HEK293 (cell line): ENCODE results near the gene ZNF790.

Source experiments
- CTCF ChIA-PET: fragments of 350-600 bp; formaldehyde crosslinking; extraction: SDS; loops from one replicate; lab custom pipeline; 2021; ENCODE audit warnings: antibody characterized with exemption; lab: Yijun Ruan, JAX
- POLR2A ChIA-PET: fragments of 300-600 bp; formaldehyde crosslinking; extraction: SDS; loops from one replicate; lab custom pipeline; 2020; ENCODE audit warnings: antibody characterized with exemption, inconsistent platforms; lab: Yijun Ruan, JAX
- H3K27ac ChIP-seq: fragments of 200-500 bp; sonication (Bioruptor generic); 2 replicates; pipeline ENCODE4 v1.5.1; 2014; ENCODE audit warnings: low read depth, low read length, control low read depth, inconsistent platforms; ENCODE audit errors: extremely low read depth
- H3K36me3 ChIP-seq, 2 experiments: fragments of 200-500 bp in 1 of 2; sonication (Bioruptor generic) in 1 of 2; 1 replicate in 1 of 2; 2 replicates in 1 of 2; pipeline ENCODE4 v1.5.1; 2014 to 2017; ENCODE audit warnings: inconsistent platforms in 2 of 2, low read length in 2 of 2; ENCODE audit not compliant: control insufficient read depth in 2 of 2, insufficient read depth in 1 of 2
- H3K4me1 ChIP-seq: fragments of 200-500 bp; sonication (Bioruptor generic); 2 replicates; pipeline ENCODE4 v1.5.1; 2014; ENCODE audit warnings: mild to moderate bottlenecking, low read length, inconsistent platforms; ENCODE audit not compliant: control insufficient read depth, insufficient read depth
- H3K4me3 ChIP-seq: 2 replicates; pipeline ENCODE4 v1.5.1; 2011; ENCODE audit warnings: low read depth, mild to moderate bottlenecking, control low read depth, low read length, moderate library complexity
- H3K9me3 ChIP-seq: fragments of 200-500 bp; sonication (Bioruptor generic); 2 replicates; pipeline ENCODE4 v1.5.1; 2014; ENCODE audit warnings: low read depth, low read length, inconsistent platforms; ENCODE audit not compliant: control insufficient read depth, insufficient read depth
- ATF2 ChIP-seq: fragments of 450-650 bp; formaldehyde crosslinking; IDR thresholded peaks from 2 replicates; pipeline ENCODE4 v1.5.1; 2016; ENCODE audit warnings: missing biosample characterization, missing genetic modification characterization, low read depth
- ELK4 ChIP-seq: IDR thresholded peaks from 2 replicates; pipeline ENCODE4 v1.6.1; 2011; ENCODE audit warnings: mild to moderate bottlenecking, low read depth, low read length, borderline replicate concordance
- GLI2 ChIP-seq: fragments of 450-650 bp; formaldehyde crosslinking; IDR thresholded peaks from 2 replicates; pipeline ENCODE4; 2017; ENCODE audit warnings: missing biosample characterization, missing genetic modification characterization, low read depth, borderline replicate concordance
- GLIS1 ChIP-seq: fragments of 450-650 bp; formaldehyde crosslinking; IDR thresholded peaks from 2 replicates; pipeline ENCODE4 v1.5.1; 2016; ENCODE audit warnings: missing biosample characterization, missing genetic modification characterization
- HIC1 ChIP-seq: fragments of 450-650 bp; formaldehyde crosslinking; IDR thresholded peaks from 2 replicates; pipeline ENCODE4 v1.5.1; 2016; ENCODE audit warnings: missing biosample characterization, missing genetic modification characterization
- HOXA7 ChIP-seq: sonication (generic); formaldehyde crosslinking; IDR thresholded peaks from 2 replicates; pipeline ENCODE4 v1.8.1; 2022; ENCODE audit warnings: missing genetic modification reagents, borderline replicate concordance
- KLF7 ChIP-seq: fragments of 450-650 bp; formaldehyde crosslinking; IDR thresholded peaks from 2 replicates; pipeline ENCODE4 v1.5.1; 2016; ENCODE audit warnings: missing biosample characterization, missing genetic modification characterization, borderline replicate concordance
- REPIN1 ChIP-seq: fragments of 450-650 bp; formaldehyde crosslinking; IDR thresholded peaks from 2 replicates; pipeline ENCODE4 v1.5.1; 2017; ENCODE audit warnings: missing biosample characterization, missing genetic modification characterization, low read depth
- ZBTB11 ChIP-seq: fragments of 450-650 bp; formaldehyde crosslinking; conservative IDR thresholded peaks from 2 replicates; pipeline ENCODE4 v1.5.1; 2016; ENCODE audit warnings: low read depth, missing biosample characterization, missing genetic modification characterization
- ZBTB26 ChIP-seq: fragments of 450-650 bp; formaldehyde crosslinking; optimal IDR thresholded peaks from 2 replicates; pipeline ENCODE3; 2016; ENCODE audit warnings: missing biosample characterization, mild to moderate bottlenecking, missing genetic modification characterization
- ZNF292 ChIP-seq: fragments of 450-650 bp; formaldehyde crosslinking; IDR thresholded peaks from 2 replicates; pipeline ENCODE4 v1.5.1; 2016; ENCODE audit warnings: low read depth, missing biosample characterization, missing genetic modification characterization, borderline replicate concordance
- ZNF311 ChIP-seq: fragments of 450-650 bp; formaldehyde crosslinking; IDR thresholded peaks from 2 replicates; pipeline ENCODE4 v1.5.1; 2017; ENCODE audit warnings: missing biosample characterization, missing genetic modification characterization, borderline replicate concordance
- ZNF37A ChIP-seq: fragments of 450-650 bp; IDR thresholded peaks from 2 replicates; pipeline ENCODE4 v1.5.1; 2018; ENCODE audit warnings: missing biosample characterization, missing genetic modification characterization
- ZNF394 ChIP-seq: fragments of 450-650 bp; formaldehyde crosslinking; IDR thresholded peaks from 2 replicates; pipeline ENCODE4 v1.5.1; 2016; ENCODE audit warnings: missing biosample characterization, missing genetic modification characterization, mild to moderate bottlenecking, moderate library complexity, borderline replicate concordance
- ZNF398 ChIP-seq: fragments of 450-650 bp; formaldehyde crosslinking; IDR thresholded peaks from 2 replicates; pipeline ENCODE4 v1.5.1; 2017; ENCODE audit warnings: missing biosample characterization, missing genetic modification characterization
- ZNF548 ChIP-seq: fragments of 450-650 bp; formaldehyde crosslinking; IDR thresholded peaks from 2 replicates; pipeline ENCODE4 v1.5.1; 2016; ENCODE audit warnings: missing biosample characterization, missing genetic modification characterization
- ZNF621 ChIP-seq: fragments of 450-650 bp; formaldehyde crosslinking; IDR thresholded peaks from 2 replicates; pipeline ENCODE4 v1.5.1; 2017; ENCODE audit warnings: missing biosample characterization, missing genetic modification characterization
- ZNF629 ChIP-seq: fragments of 450-650 bp; formaldehyde crosslinking; IDR thresholded peaks from 2 replicates; pipeline ENCODE4 v1.5.1; 2017; ENCODE audit warnings: missing biosample characterization, missing genetic modification characterization
- ZNF645 ChIP-seq: fragments of 450-650 bp; formaldehyde crosslinking; IDR thresholded peaks from 2 replicates; pipeline ENCODE4; 2016; ENCODE audit warnings: missing biosample characterization, missing genetic modification characterization
- ZNF670 ChIP-seq: fragments of 450-650 bp; formaldehyde crosslinking; IDR thresholded peaks from 2 replicates; pipeline ENCODE4 v1.5.1; 2016; ENCODE audit warnings: missing biosample characterization, missing genetic modification characterization, low read depth
- ZSCAN23 ChIP-seq: fragments of 450-650 bp; formaldehyde crosslinking; IDR thresholded peaks from 2 replicates; pipeline ENCODE4 v1.5.1; 2016; ENCODE audit warnings: missing biosample characterization, missing genetic modification characterization
- ZSCAN30 ChIP-seq: fragments of 450-650 bp; IDR thresholded peaks from 2 replicates; pipeline ENCODE4 v1.5.1; 2018; ENCODE audit warnings: missing biosample characterization, mild to moderate bottlenecking, missing genetic modification characterization, moderate library complexity

Gene ZNF790

GRCh38 chr19:36837906-36838783 lies at the start of gene ZNF790:
Gene ZNF790, minus strand, starts transcription at chr19:36838387. Its CDS starts 12,768 bp downstream, at chr19:36825619.
- Histone ChIP-seq H3K4me1 (no peaks in the 10 kb centered on the region), H3K36me3 (peaks cover 52 to 54% of the 10 kb centered on the region in 2 experiments), H3K4me3 (peak within 1 kb of the TSS; percentile 57), H3K27ac (peak within 1 kb of the TSS; percentile 83), H3K9me3 (peaks cover 7% of the 10 kb centered on the region)
- ChIA-PET CTCF (interaction anchor here (0.8 to 1.4 kb wide), 2 partner anchors 12 to 13 kb away, joined by 3 read pairs; partner anchors contain the start of gene ZNF345), POLR2A (interaction anchor here (0.6 to 3.3 kb wide), 16 partner anchors 11 to 756 kb away, joined by 3 to 122 read pairs (median 4); partner anchors contain the start of genes ZNF260, ZNF345, ZNF382 and ZNF383)
- TF ChIP-seq GLI2 (tag by site-specific recombination) (no peak), GLIS1 (tag by site-specific recombination) (peak; percentile 69; the same call in 1 of the 2 replicates), ZBTB26 (tag by site-specific recombination) (peak; percentile 95), ZNF37A (tag by site-specific recombination) (no peak), ZNF645 (tag by site-specific recombination) (peak; percentile 99), ZNF670 (tag by site-specific recombination) (peak; percentile 80; the same call in 1 of the 2 replicates), REPIN1 (tag by site-specific recombination) (peak; percentile 99), ELK4 (no peak), ZNF394 (tag by site-specific recombination) (peak; percentile 83), ZSCAN30 (tag by site-specific recombination) (peak; percentile 96), ZNF621 (tag by site-specific recombination) (no peak), ZBTB11 (tag by site-specific recombination) (peak; percentile 98), ZSCAN23 (tag by site-specific recombination) (peak; percentile 61; the same call in 1 of the 2 replicates), HOXA7 (CRISPR knock-in tag) (no peak), ZNF311 (tag by site-specific recombination) (no peak), ATF2 (tag by site-specific recombination) (peak; percentile 85), ZNF398 (tag by site-specific recombination) (peak; percentile 91), ZNF292 (tag by site-specific recombination) (no peak), KLF7 (tag by site-specific recombination) (peak; percentile 85), ZNF548 (tag by site-specific recombination) (peak; percentile 85; the same call in 1 of the 2 replicates), ZNF629 (peak; percentile 94), HIC1 (no peak)
